NCI-H526 treated with DMSO at 0.1 percent for 48 hours (cell line): ENCODE results near the gene RBMS3.
"Not testable (repeated sequence)": the region's sequence is repeated elsewhere in the genome, so short reads cannot be mapped to it uniquely, and the experiment has no call there.

Experiments
- DNase-seq: peaks from one replicate; lab custom pipeline; 2025; lab: John Stamatoyannopoulos, UW

Gene RBMS3

GRCh38 chr3:29777869-29778268 is 497.0 kb downstream of the RBMS3 start:
- DNase-seq = no peak

GRCh38 chr3:29789686-29790085 is 508.8 kb downstream of the RBMS3 start:
- DNase-seq = no peak

GRCh38 chr3:29796808-29797207 is 515.9 kb downstream of the RBMS3 start:
- DNase-seq = no peak

GRCh38 chr3:29802057-29802456 is 521.2 kb downstream of the RBMS3 start:
- DNase-seq = no peak

GRCh38 chr3:29804044-29804443 is 523.2 kb downstream of the RBMS3 start:
- DNase-seq = no peak

- DNase-seq = no peak
These were observed 524.9 kb downstream of the RBMS3 start for GRCh38 chr3:29805757-29806156.

- not testable (repeated sequence) for DNase-seq
These were observed 527.5 kb downstream of the RBMS3 start for GRCh38 chr3:29808324-29808723.

GRCh38 chr3:29822071-29822470 is 541.2 kb downstream of the RBMS3 start:
- DNase-seq = no peak

- no peak for DNase-seq
These were observed 542.4 kb downstream of the RBMS3 start for GRCh38 chr3:29823233-29823632.

- DNase-seq = no peak
These were observed 545.8 kb downstream of the RBMS3 start for GRCh38 chr3:29826712-29827111.

- DNase-seq = no peak
These were observed 546.9 kb downstream of the RBMS3 start for GRCh38 chr3:29827756-29828155.

GRCh38 chr3:29829340-29829739 is 548.5 kb downstream of the RBMS3 start:
- DNase-seq = no peak

GRCh38 chr3:29850641-29851040 is 569.8 kb downstream of the RBMS3 start:
- DNase-seq = no peak

- no peak for DNase-seq
These were observed 571.9 kb downstream of the RBMS3 start for GRCh38 chr3:29852767-29853166.

- DNase-seq = no peak
These were observed 573.0 kb downstream of the RBMS3 start for GRCh38 chr3:29853841-29854397.

- no peak for DNase-seq
These were observed 574.0 kb downstream of the RBMS3 start for GRCh38 chr3:29854821-29855220.

- DNase-seq = no peak
These were observed 578.9 kb downstream of the RBMS3 start for GRCh38 chr3:29859726-29860270.

- no peak for DNase-seq
These were observed 583.9 kb downstream of the RBMS3 start for GRCh38 chr3:29864809-29865208.

- no peak for DNase-seq
These were observed 587.8 kb downstream of the RBMS3 start for GRCh38 chr3:29868543-29869101.

- DNase-seq = no peak
These were observed 589.3 kb downstream of the RBMS3 start for GRCh38 chr3:29870136-29870535.

GRCh38 chr3:29871087-29871486 is 590.2 kb downstream of the RBMS3 start:
- DNase-seq = no peak

GRCh38 chr3:29880809-29881208 is 599.9 kb downstream of the RBMS3 start:
- DNase-seq = no peak

- DNase-seq = no peak
These were observed 606.6 kb downstream of the RBMS3 start for GRCh38 chr3:29887451-29887850.

GRCh38 chr3:29889215-29889614 is 608.3 kb downstream of the RBMS3 start:
- DNase-seq = no peak
